Measurements from ENCODE around the gene GALNT9.
"Not testable (repeated sequence)": the region's sequence is repeated elsewhere in the genome, so short reads cannot be mapped to it uniquely, and the experiment has no call there.

GALNT9 gene

GRCh38 chr12:132276066-132276826, 53.1 kb downstream of the GALNT9 start:
- H3K27me3 Mint-ChIP-seq: peaks cover 47% of the 10 kb centered on the region
- DNase-seq: no peak
- H3K4me3 Mint-ChIP-seq: no peak overlapping the region
- no peak overlapping the region for H3K27ac Mint-ChIP-seq
- CTCF ChIA-PET: no interaction called here
- H3K4me1 Mint-ChIP-seq: no peaks in the 10 kb centered on the region
- no peaks in the 10 kb centered on the region for H3K36me3 Mint-ChIP-seq
- H3K9me3 Mint-ChIP-seq: no peaks in the 10 kb centered on the region

DNA sequence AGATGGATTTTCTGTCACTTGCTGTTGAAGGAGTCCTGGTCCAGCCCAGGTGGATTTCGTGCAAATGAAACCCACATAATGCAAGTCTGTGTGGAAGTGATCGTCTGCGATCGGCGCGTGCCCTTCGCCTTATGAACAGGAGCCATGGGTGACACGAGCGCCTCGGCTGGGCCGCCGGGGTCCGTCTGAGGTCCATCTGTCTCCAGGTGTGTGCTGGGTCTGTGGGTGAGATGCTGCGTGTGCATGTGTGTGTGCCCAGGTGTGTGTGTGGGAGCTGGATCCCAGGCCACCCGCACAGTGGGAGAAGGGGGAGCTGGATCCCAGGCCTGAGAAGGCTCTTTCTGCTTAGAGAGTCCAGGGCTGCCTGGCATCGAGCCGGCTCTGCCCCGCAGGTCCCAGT, 53.8 kb downstream of the GALNT9 start:
- Mint-ChIP-seq H3K27ac (no peak overlapping the region), H3K27me3 (peaks cover 45% of the 10 kb centered on the region), H3K36me3 (no peaks in the 10 kb centered on the region), H3K9me3 (no peaks in the 10 kb centered on the region), H3K4me3 (no peak overlapping the region), H3K4me1 (no peaks in the 10 kb centered on the region)
- CTCF ChIA-PET: no interaction called here
- no peak for DNase-seq

- H3K4me1 Mint-ChIP-seq: no peaks in the 10 kb centered on the region
- no peak overlapping the region for H3K27ac Mint-ChIP-seq
- H3K9me3 Mint-ChIP-seq: no peaks in the 10 kb centered on the region
- CTCF ChIA-PET: no interaction called here
- H3K36me3 Mint-ChIP-seq: no peaks in the 10 kb centered on the region
- H3K27me3 Mint-ChIP-seq: peaks cover 46% of the 10 kb centered on the region
- H3K4me3 Mint-ChIP-seq: no peak overlapping the region
- no peak for DNase-seq
These were observed 54.3 kb downstream of the GALNT9 start for GRCh38 chr12:132275110-132275531.

DNA sequence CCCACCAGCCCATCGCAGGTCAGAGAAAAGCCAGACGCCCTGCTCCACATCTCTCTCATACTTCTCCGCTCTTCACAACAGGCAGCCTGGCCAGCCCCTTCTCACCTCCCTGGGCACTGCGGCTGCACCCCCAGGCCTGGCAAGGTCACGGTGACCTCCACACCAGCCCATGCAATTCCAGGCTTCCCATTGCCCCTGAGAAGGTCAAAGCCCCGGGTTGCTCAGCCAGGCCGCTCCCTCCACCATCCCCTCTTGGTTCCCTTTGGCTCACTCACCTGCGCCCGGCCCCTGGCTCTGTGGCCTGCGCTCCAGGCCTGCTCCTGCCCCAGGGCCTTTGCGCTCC, 55.4 kb downstream of the GALNT9 start:
- H3K9me3 Mint-ChIP-seq: no peaks in the 10 kb centered on the region
- no peak overlapping the region for H3K27ac Mint-ChIP-seq
- no peaks in the 10 kb centered on the region for H3K36me3 Mint-ChIP-seq
- no peak for DNase-seq
- H3K27me3 Mint-ChIP-seq: peaks cover 35% of the 10 kb centered on the region
- H3K4me1 Mint-ChIP-seq: no peaks in the 10 kb centered on the region
- CTCF ChIA-PET: no interaction called here
- H3K4me3 Mint-ChIP-seq: no peak overlapping the region

- Mint-ChIP-seq H3K27ac (no peak overlapping the region), H3K4me1 (no peaks in the 10 kb centered on the region), H3K36me3 (no peaks in the 10 kb centered on the region), H3K9me3 (no peaks in the 10 kb centered on the region), H3K27me3 (peaks cover 30% of the 10 kb centered on the region), H3K4me3 (no peak overlapping the region)
- CTCF ChIA-PET: no interaction called here
- no peak for DNase-seq
These were observed 56.7 kb downstream of the GALNT9 start for GRCh38 chr12:132272711-132273110.

DNA sequence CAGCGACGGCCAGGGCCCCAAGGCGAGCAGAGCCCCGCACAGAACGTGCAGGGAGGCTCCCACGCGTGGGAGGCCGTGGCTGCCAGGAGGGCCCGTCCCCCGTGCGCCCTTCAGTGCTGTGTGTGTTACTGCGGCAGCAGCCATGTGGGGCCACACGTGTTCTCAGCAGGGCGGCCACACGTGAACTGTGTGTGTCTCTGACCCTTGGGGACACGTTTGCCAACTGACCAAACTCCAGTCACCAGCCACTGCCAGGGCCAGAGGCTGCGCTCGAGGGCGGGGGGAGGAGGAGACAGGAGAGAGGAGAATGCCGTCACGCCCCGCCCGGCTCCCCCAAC, 57.7 kb downstream of the GALNT9 start:
- no peaks in the 10 kb centered on the region for H3K9me3 Mint-ChIP-seq

DNA sequence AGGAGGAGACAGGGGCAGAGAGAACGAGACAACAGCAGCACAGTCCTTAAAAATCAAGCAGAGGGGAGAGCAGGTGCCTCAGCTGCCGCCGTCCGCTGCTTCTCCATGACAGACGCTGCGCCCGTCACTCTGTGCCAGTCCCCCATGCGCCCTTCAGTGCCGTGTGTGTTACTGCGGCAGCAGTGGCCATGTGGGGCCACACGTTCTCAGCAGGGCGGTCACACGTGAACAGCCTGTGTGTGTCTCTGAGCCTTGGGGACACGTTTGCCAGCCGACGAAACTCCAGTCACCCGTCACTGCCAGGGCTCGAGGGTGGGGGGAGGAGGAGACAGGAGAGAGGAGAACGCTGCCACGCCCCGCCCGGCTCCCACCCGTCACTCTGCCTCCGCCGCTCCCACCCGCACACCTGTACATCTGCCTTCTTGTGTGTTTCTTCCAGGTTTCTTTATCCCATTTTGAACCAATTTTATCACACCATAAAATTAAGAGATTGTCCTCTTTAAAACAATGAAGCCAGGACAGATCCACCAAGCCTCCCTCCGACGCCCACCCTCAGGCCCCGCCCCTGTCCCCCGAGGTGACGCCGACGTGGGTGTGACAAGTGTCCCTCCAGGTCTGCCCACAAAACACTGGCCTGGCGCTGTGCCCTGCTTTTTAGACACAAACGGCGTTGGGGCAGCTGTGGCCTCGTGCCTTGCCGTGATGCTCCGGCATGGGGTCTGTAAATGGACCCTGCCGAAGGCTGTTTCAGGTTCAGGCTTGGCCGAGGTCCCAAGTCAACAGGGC, 58.2 kb downstream of the GALNT9 start:
- no peaks in the 10 kb centered on the region for H3K36me3 Mint-ChIP-seq
- H3K4me1 Mint-ChIP-seq: no peaks in the 10 kb centered on the region
- H3K27me3 Mint-ChIP-seq: peaks cover 24% of the 10 kb centered on the region
- no peak overlapping the region for H3K27ac Mint-ChIP-seq
- no peaks in the 10 kb centered on the region for H3K9me3 Mint-ChIP-seq
- no peak for DNase-seq
- CTCF ChIA-PET: no interaction called here
- H3K4me3 Mint-ChIP-seq: no peak overlapping the region

More for the DNA sequence above, 57.7 kb downstream of the GALNT9 start:
- CTCF ChIA-PET: no interaction called here
- no peak overlapping the region for H3K27ac Mint-ChIP-seq
- H3K4me3 Mint-ChIP-seq: no peak overlapping the region
- no peak for DNase-seq
- H3K36me3 Mint-ChIP-seq: no peaks in the 10 kb centered on the region
- no peaks in the 10 kb centered on the region for H3K4me1 Mint-ChIP-seq
- peaks cover 26% of the 10 kb centered on the region for H3K27me3 Mint-ChIP-seq

DNA sequence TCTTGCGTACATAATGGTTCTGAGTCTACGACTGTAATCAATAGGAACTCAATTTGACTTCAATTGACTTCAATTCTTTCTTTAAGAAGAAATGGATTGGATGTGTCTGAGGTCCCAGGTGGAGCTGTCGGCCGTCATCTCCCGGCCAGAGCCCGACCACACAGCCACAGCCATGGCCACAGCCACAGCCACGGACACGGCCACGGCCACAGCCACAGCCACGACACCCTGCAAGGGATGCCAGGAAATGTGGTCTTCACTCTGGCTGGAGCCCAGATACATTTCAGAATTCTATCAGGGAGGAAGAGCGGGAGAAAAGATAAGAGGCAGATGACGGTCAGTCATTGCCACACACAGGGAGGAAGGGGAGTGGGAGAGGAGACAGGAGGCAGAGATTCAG, 58.9 kb downstream of the GALNT9 start:
- H3K27me3 Mint-ChIP-seq: peaks cover 21% of the 10 kb centered on the region
- no peak for DNase-seq
- no peaks in the 10 kb centered on the region for H3K36me3 Mint-ChIP-seq
- no peak overlapping the region for H3K4me3 Mint-ChIP-seq
- CTCF ChIA-PET: no interaction called here
- no peaks in the 10 kb centered on the region for H3K9me3 Mint-ChIP-seq
- no peak overlapping the region for H3K27ac Mint-ChIP-seq
- H3K4me1 Mint-ChIP-seq: no peaks in the 10 kb centered on the region

- DNase-seq: no peak
- H3K36me3 Mint-ChIP-seq: no peaks in the 10 kb centered on the region
- peaks cover 16% of the 10 kb centered on the region for H3K27me3 Mint-ChIP-seq
- no peak overlapping the region for H3K27ac Mint-ChIP-seq
- CTCF ChIA-PET: no interaction called here
- H3K4me3 Mint-ChIP-seq: no peak overlapping the region
- H3K9me3 Mint-ChIP-seq: no peaks in the 10 kb centered on the region
- H3K4me1 Mint-ChIP-seq: no peaks in the 10 kb centered on the region
These were observed 60.0 kb downstream of the GALNT9 start for GRCh38 chr12:132269271-132269968.

GRCh38 chr12:132268674-132269073, 60.7 kb downstream of the GALNT9 start:
- H3K4me1 Mint-ChIP-seq: no peaks in the 10 kb centered on the region
- H3K9me3 Mint-ChIP-seq: no peaks in the 10 kb centered on the region
- no peak overlapping the region for H3K4me3 Mint-ChIP-seq
- CTCF ChIA-PET: no interaction called here
- H3K27me3 Mint-ChIP-seq: peaks cover 16% of the 10 kb centered on the region
- H3K27ac Mint-ChIP-seq: no peak overlapping the region
- DNase-seq: no peak
- H3K36me3 Mint-ChIP-seq: no peaks in the 10 kb centered on the region

DNA sequence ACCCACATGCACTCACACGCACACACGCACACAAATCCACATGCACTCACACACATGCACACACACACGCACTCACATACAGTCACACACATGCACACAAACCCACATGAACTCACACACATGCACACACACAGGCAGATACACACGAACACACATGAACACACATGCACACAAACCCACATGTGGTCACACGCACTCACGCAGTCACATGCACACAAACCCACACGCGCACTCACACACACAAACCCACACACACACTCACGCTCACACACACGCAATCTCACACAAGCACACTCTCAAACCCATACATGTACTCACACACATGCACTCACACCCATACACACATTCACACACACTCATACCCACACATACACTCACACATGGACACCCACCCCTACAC, 61.5 kb downstream of the GALNT9 start:
- Mint-ChIP-seq H3K27ac (no peak overlapping the region), H3K4me1 (no peaks in the 10 kb centered on the region), H3K27me3 (peaks cover 11% of the 10 kb centered on the region), H3K36me3 (no peaks in the 10 kb centered on the region), H3K9me3 (no peaks in the 10 kb centered on the region), H3K4me3 (no peak overlapping the region)
- CTCF ChIA-PET: no interaction called here
- DNase-seq: no peak

GRCh38 chr12:132266802-132267201, 62.6 kb downstream of the GALNT9 start:
- no peak for DNase-seq
- no peak overlapping the region for H3K27ac Mint-ChIP-seq
- H3K36me3 Mint-ChIP-seq: no peaks in the 10 kb centered on the region
- CTCF ChIA-PET: no interaction called here
- no peak overlapping the region for H3K4me3 Mint-ChIP-seq
- peaks cover 8% of the 10 kb centered on the region for H3K27me3 Mint-ChIP-seq
- no peaks in the 10 kb centered on the region for H3K4me1 Mint-ChIP-seq
- no peaks in the 10 kb centered on the region for H3K9me3 Mint-ChIP-seq

GRCh38 chr12:132266370-132266769, 63.0 kb downstream of the GALNT9 start:
- Mint-ChIP-seq H3K36me3 (no peaks in the 10 kb centered on the region), H3K9me3 (no peaks in the 10 kb centered on the region), H3K4me3 (no peak overlapping the region), H3K27ac (no peak overlapping the region), H3K27me3 (peaks cover 8% of the 10 kb centered on the region), H3K4me1 (no peaks in the 10 kb centered on the region)
- CTCF ChIA-PET: no interaction called here
- no peak for DNase-seq

DNA sequence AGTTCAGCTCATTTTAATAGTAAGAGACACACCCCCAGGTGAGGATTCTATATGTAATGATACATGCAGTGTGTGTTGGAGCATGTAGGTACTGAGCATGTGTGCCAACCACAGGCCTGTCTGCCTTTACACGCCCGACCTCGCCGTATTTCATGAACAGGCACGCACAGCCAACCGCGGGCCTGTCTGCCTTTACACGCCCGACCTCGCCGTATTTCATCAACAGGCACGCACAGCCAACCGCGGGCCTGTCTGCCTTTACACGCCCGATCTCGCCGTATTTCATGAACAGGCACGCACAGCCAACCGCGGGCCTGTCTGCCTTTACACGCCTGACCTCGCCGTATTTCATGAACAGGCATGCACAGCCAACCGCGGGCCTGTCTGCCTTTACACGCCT, 63.6 kb downstream of the GALNT9 start:
- H3K27me3 Mint-ChIP-seq: peaks cover 12% of the 10 kb centered on the region
- CTCF ChIA-PET, H3K4me3 Mint-ChIP-seq, H3K36me3 Mint-ChIP-seq, H3K4me1 Mint-ChIP-seq, DNase-seq, H3K27ac Mint-ChIP-seq, H3K9me3 Mint-ChIP-seq: not testable (repeated sequence)
